Neural progenitor cell (in vitro differentiated cells): ENCODE data around the gene PCGF3. TPM values are rescaled to one million over a fixed set of nuclear protein-coding genes. Genes with fewer than 3 reads are reported as not detected.

Source experiments
- DNase-seq: peaks from one replicate; pipeline ENCODE4 v3.0.0-alpha.2; 2016; ENCODE audit warnings: low spot score
- H2AFZ ChIP-seq: fragments of 200-600 bp; sonication (generic); replicated peaks from 2 replicates; pipeline ENCODE4 v1.6.1; 2016; ENCODE audit warnings: antibody characterized with exemption
- H3F3A ChIP-seq: fragments of 200-600 bp; sonication (generic); 2 replicates; pipeline ENCODE4 v1.6.1; 2016; ENCODE audit warnings: antibody characterized with exemption, low read depth
- H3K27ac ChIP-seq: fragments of 200-600 bp; sonication (generic); 2 replicates; pipeline ENCODE4 v1.5.1; 2016; ENCODE audit warnings: mild to moderate bottlenecking
- H3K27me3 ChIP-seq: fragments of 200-600 bp; sonication (generic); 2 replicates; pipeline ENCODE4 v1.6.1; 2016; ENCODE audit warnings: mild to moderate bottlenecking, moderate library complexity
- H3K36me3 ChIP-seq: fragments of 200-600 bp; sonication (generic); 2 replicates; pipeline ENCODE4 v1.5.1; 2016
- H3K4me1 ChIP-seq: fragments of 200-600 bp; sonication (generic); 2 replicates; pipeline ENCODE4 v1.6.1; 2016; ENCODE audit warnings: mixed run types
- H3K4me2 ChIP-seq: fragments of 200-600 bp; sonication (generic); 2 replicates; pipeline ENCODE4 v1.6.1; 2016
- H3K4me3 ChIP-seq: fragments of 200-600 bp; sonication (generic); 2 replicates; pipeline ENCODE4 v1.5.1; 2016
- H3K79me2 ChIP-seq: fragments of 200-600 bp; sonication (generic); 2 replicates; pipeline ENCODE4 v1.6.1; 2016; ENCODE audit warnings: low read depth
- H3K9ac ChIP-seq: fragments of 200-600 bp; sonication (generic); 2 replicates; pipeline ENCODE4 v1.6.1; 2016
- H3K9me3 ChIP-seq: fragments of 200-600 bp; sonication (generic); 2 replicates; pipeline ENCODE4 v1.5.1; 2016; ENCODE audit warnings: low read depth
- H4K20me1 ChIP-seq: fragments of 200-600 bp; sonication (generic); 2 replicates; pipeline ENCODE4 v1.6.1; 2016; ENCODE audit warnings: low read depth
- H3K27ac Mint-ChIP-seq: 3 replicates; pipeline ENCODE4 v1.8.0; 2021; ENCODE audit warnings: mixed read lengths
- H3K27me3 Mint-ChIP-seq: 2 replicates; pipeline ENCODE4 v1.8.0; 2022; ENCODE audit warnings: low read depth, mild to moderate bottlenecking, inconsistent platforms, moderate library complexity, mixed read lengths; ENCODE audit not compliant: insufficient read depth
- H3K36me3 Mint-ChIP-seq: 3 replicates; pipeline ENCODE4 v1.8.0; 2021; ENCODE audit warnings: mixed read lengths
- H3K4me1 Mint-ChIP-seq: 3 replicates; pipeline ENCODE4 v1.8.0; 2021; ENCODE audit warnings: mixed read lengths
- H3K4me3 Mint-ChIP-seq: 3 replicates; pipeline ENCODE4 v1.8.0; 2021; ENCODE audit warnings: mild to moderate bottlenecking, moderate library complexity, mixed read lengths
- H3K9me3 Mint-ChIP-seq: 3 replicates; pipeline ENCODE4 v1.8.0; 2020; ENCODE audit warnings: mixed read lengths
- EZH2 ChIP-seq: fragments of 200-600 bp; sonication (generic); IDR thresholded peaks from 2 replicates; pipeline ENCODE4 v1.6.1; 2017; ENCODE audit warnings: antibody characterized with exemption, mild to moderate bottlenecking, moderate library complexity
- EZH2phosphoT487 ChIP-seq: fragments of 200-600 bp; sonication (generic); IDR thresholded peaks from 2 replicates; pipeline ENCODE4 v1.6.1; 2017; ENCODE audit warnings: antibody characterized with exemption
- total RNA-seq: library from RNA; depleted of rRNA; stranded (reverse); fragments of >200 nt; gene quantifications from 2 replicates; pipeline ENCODE4 v1.2.3, GENCODE V29; 2015; ENCODE audit warnings: low replicate concordance
- TF ChIP-seq, protein P1 (sequence below): fragments of 200-600 bp; sonication (generic); IDR thresholded peaks from 2 replicates; pipeline ENCODE4 v1.5.1; 2017; ENCODE audit warnings: antibody characterized with exemption, mild to moderate bottlenecking

Gene PCGF3
- total RNA-seq, 1 donor from 2014 or later = 44.7 TPM

GRCh38 chr4:732911-733630, 27.4 kb downstream of the PCGF3 start:
- Histone ChIP-seq H4K20me1 (peaks cover 26% of the 10 kb centered on the region), H3K36me3 (no peaks in the 10 kb centered on the region), H3K9ac (no peak overlapping the region), H3K4me1 (no peaks in the 10 kb centered on the region), H3K79me2 (peaks cover 19% of the 10 kb centered on the region), H3K4me3 (no peak overlapping the region), H3K27me3 (no peaks in the 10 kb centered on the region), H3K4me2 (no peak overlapping the region), H3K9me3 (no peaks in the 10 kb centered on the region), H3F3A (peaks cover 3% of the 10 kb centered on the region), H2AFZ (no peak overlapping the region), H3K27ac (no peak overlapping the region)
- Mint-ChIP-seq H3K36me3 (peaks cover 33% of the 10 kb centered on the region), H3K9me3 (peaks cover 3% of the 10 kb centered on the region), H3K27me3 (peaks cover 3% of the 10 kb centered on the region), H3K4me3 (no peak overlapping the region), H3K4me1 (no peaks in the 10 kb centered on the region), H3K27ac (no peak overlapping the region)
- no peak for DNase-seq
- TF ChIP-seq EZH2 (no peak), EZH2phosphoT487 (no peak)
- TF ChIP-seq, protein P1, sequence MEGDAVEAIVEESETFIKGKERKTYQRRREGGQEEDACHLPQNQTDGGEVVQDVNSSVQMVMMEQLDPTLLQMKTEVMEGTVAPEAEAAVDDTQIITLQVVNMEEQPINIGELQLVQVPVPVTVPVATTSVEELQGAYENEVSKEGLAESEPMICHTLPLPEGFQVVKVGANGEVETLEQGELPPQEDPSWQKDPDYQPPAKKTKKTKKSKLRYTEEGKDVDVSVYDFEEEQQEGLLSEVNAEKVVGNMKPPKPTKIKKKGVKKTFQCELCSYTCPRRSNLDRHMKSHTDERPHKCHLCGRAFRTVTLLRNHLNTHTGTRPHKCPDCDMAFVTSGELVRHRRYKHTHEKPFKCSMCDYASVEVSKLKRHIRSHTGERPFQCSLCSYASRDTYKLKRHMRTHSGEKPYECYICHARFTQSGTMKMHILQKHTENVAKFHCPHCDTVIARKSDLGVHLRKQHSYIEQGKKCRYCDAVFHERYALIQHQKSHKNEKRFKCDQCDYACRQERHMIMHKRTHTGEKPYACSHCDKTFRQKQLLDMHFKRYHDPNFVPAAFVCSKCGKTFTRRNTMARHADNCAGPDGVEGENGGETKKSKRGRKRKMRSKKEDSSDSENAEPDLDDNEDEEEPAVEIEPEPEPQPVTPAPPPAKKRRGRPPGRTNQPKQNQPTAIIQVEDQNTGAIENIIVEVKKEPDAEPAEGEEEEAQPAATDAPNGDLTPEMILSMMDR = no peak

DNA sequence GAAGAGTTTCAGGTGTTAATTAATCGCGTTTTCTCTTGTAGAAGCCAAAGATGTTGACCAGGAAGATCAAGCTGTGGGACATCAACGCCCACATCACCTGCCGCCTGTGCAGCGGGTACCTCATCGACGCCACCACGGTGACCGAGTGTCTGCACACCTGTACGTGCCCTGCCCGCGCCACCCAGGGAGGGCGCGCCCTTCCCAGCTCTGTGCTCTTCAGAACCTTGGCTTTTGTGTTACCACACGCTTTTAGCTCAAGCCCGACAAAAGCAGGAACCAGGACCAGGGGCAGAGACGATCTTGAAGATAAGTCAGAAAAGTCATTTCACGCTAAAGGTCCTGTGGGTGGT, 28.0 kb downstream of the PCGF3 start:
- no peak overlapping the region for H3K27ac Mint-ChIP-seq
- no peak for DNase-seq
- Histone ChIP-seq H3K9ac (no peak overlapping the region), H3K4me1 (no peaks in the 10 kb centered on the region), H3K4me3 (no peak overlapping the region), H4K20me1 (peaks cover 21% of the 10 kb centered on the region), H2AFZ (no peak overlapping the region), H3K79me2 (peaks cover 14% of the 10 kb centered on the region), H3K27ac (no peak overlapping the region), H3K36me3 (no peaks in the 10 kb centered on the region), H3K9me3 (no peaks in the 10 kb centered on the region), H3K4me2 (no peak overlapping the region), H3F3A (peaks cover 3% of the 10 kb centered on the region), H3K27me3 (no peaks in the 10 kb centered on the region)
- no peaks in the 10 kb centered on the region for H3K4me1 Mint-ChIP-seq
- TF ChIP-seq EZH2 (no peak), EZH2phosphoT487 (no peak)
- TF ChIP-seq, protein P1 = no peak
- H3K27me3 Mint-ChIP-seq = peaks cover 3% of the 10 kb centered on the region
- no peak overlapping the region for H3K4me3 Mint-ChIP-seq
- peaks cover 3% of the 10 kb centered on the region for H3K9me3 Mint-ChIP-seq
- H3K36me3 Mint-ChIP-seq = peaks cover 34% of the 10 kb centered on the region

GRCh38 chr4:734075-734474, 28.4 kb downstream of the PCGF3 start:
- Histone ChIP-seq H3K27me3 (no peaks in the 10 kb centered on the region), H3K9ac (no peak overlapping the region), H3K4me1 (no peaks in the 10 kb centered on the region), H3K27ac (no peak overlapping the region), H3K9me3 (no peaks in the 10 kb centered on the region), H4K20me1 (peaks cover 18% of the 10 kb centered on the region), H3K79me2 (peaks cover 9% of the 10 kb centered on the region), H2AFZ (no peak overlapping the region), H3K4me2 (no peak overlapping the region), H3F3A (peaks cover 3% of the 10 kb centered on the region), H3K36me3 (no peaks in the 10 kb centered on the region), H3K4me3 (no peak overlapping the region)
- H3K9me3 Mint-ChIP-seq = peaks cover 3% of the 10 kb centered on the region
- H3K27ac Mint-ChIP-seq = no peak overlapping the region
- no peaks in the 10 kb centered on the region for H3K4me1 Mint-ChIP-seq
- H3K36me3 Mint-ChIP-seq = peaks cover 34% of the 10 kb centered on the region
- no peak for TF ChIP-seq EZH2
- TF ChIP-seq, protein P1 = no peak
- no peak for TF ChIP-seq EZH2phosphoT487
- H3K27me3 Mint-ChIP-seq = peaks cover 3% of the 10 kb centered on the region
- no peak for DNase-seq
- H3K4me3 Mint-ChIP-seq = no peak overlapping the region
